H9 (cell line): ENCODE results near the gene DOCK9. TPM values are rescaled to one million over a fixed set of nuclear protein-coding genes. Genes with fewer than 3 reads are reported as not detected.

Experiments
- DNase-seq: peaks from one replicate; pipeline ENCODE4 v3.0.0-alpha.2; 2017
- H2AFZ ChIP-seq: one replicate; pipeline ENCODE4 v1.6.1; 2013; ENCODE audit warnings: mild to moderate bottlenecking, low read length, control low read depth, moderate library complexity
- H2AK5ac ChIP-seq: 2 replicates; pipeline ENCODE4 v1.6.1; 2013; ENCODE audit warnings: low read length, control low read depth, mixed read lengths; ENCODE audit not compliant: insufficient read length
- H2BK120ac ChIP-seq: one replicate; pipeline ENCODE4 v1.6.1; 2013; ENCODE audit warnings: low read depth, mild to moderate bottlenecking, low read length, control low read depth, inconsistent platforms; ENCODE audit not compliant: poor library complexity, severe bottlenecking
- H2BK12ac ChIP-seq: 2 replicates; pipeline ENCODE4 v1.6.1; 2013; ENCODE audit warnings: low read length, control low read depth, mixed read lengths, low read depth; ENCODE audit not compliant: insufficient read length
- H2BK15ac ChIP-seq: 2 replicates; pipeline ENCODE4 v1.6.1; 2013; ENCODE audit warnings: low read depth, low read length, control low read depth
- H2BK20ac ChIP-seq: one replicate; pipeline ENCODE4 v1.6.1; 2013; ENCODE audit warnings: low read depth, mild to moderate bottlenecking, low read length, control low read depth, inconsistent platforms; ENCODE audit not compliant: poor library complexity, severe bottlenecking
- H2BK5ac ChIP-seq: 2 replicates; pipeline ENCODE4 v1.6.1; 2013; ENCODE audit warnings: low read length, control low read depth, mixed read lengths; ENCODE audit not compliant: insufficient read length
- H3K14ac ChIP-seq: 2 replicates; pipeline ENCODE4 v1.6.1; 2013; ENCODE audit warnings: low read length, control low read depth; ENCODE audit not compliant: insufficient read depth
- H3K18ac ChIP-seq: 2 replicates; pipeline ENCODE4 v1.6.1; 2013; ENCODE audit warnings: low read depth, mild to moderate bottlenecking, mixed read lengths, low read length, control low read depth; ENCODE audit not compliant: insufficient read length
- H3K23ac ChIP-seq: 2 replicates; pipeline ENCODE4 v1.6.1; 2013; ENCODE audit warnings: low read length, control low read depth, mixed read lengths, low read depth; ENCODE audit not compliant: insufficient read length
- H3K23me2 ChIP-seq: 2 replicates; pipeline ENCODE4 v1.6.1; 2013; ENCODE audit warnings: low read depth, mild to moderate bottlenecking, mixed read lengths, low read length, control low read depth; ENCODE audit not compliant: insufficient read length, poor library complexity, severe bottlenecking
- H3K27ac ChIP-seq: 2 replicates; pipeline ENCODE4 v1.5.1; 2013; ENCODE audit warnings: low read length, control low read depth, mixed read lengths, low read depth; ENCODE audit not compliant: insufficient read length
- H3K27me3 ChIP-seq: 2 replicates; pipeline ENCODE4 v1.6.1; 2013; ENCODE audit warnings: low read length, control low read depth, inconsistent platforms; ENCODE audit not compliant: insufficient read depth
- H3K4ac ChIP-seq: 2 replicates; pipeline ENCODE4 v1.6.1; 2013; ENCODE audit warnings: low read depth, mild to moderate bottlenecking, control low read depth, inconsistent platforms, low read length, moderate library complexity
- H3K4me1 ChIP-seq: 2 replicates; pipeline ENCODE4 v1.6.1; 2013; ENCODE audit warnings: low read length, control low read depth, inconsistent platforms; ENCODE audit not compliant: insufficient read depth
- H3K4me2 ChIP-seq: 2 replicates; pipeline ENCODE4 v1.6.1; 2013; ENCODE audit warnings: low read length, control low read depth, mixed read lengths; ENCODE audit not compliant: insufficient read length, insufficient read depth
- H3K56ac ChIP-seq: 2 replicates; pipeline ENCODE4 v1.6.1; 2013; ENCODE audit warnings: low read depth, mild to moderate bottlenecking, mixed read lengths, low read length, control low read depth; ENCODE audit not compliant: insufficient read length
- H3K79me1 ChIP-seq: 2 replicates; pipeline ENCODE4 v1.6.1; 2013; ENCODE audit warnings: low read depth, mild to moderate bottlenecking, moderate library complexity, low read length, control low read depth, inconsistent platforms; ENCODE audit not compliant: insufficient read depth, poor library complexity, severe bottlenecking
- H3K79me2 ChIP-seq: 2 replicates; pipeline ENCODE4 v1.6.1; 2013; ENCODE audit warnings: low read length, control low read depth, inconsistent platforms; ENCODE audit not compliant: insufficient read depth
- H3K9ac ChIP-seq: 2 replicates; pipeline ENCODE4 v1.6.1; 2013; ENCODE audit warnings: low read length, control low read depth, mixed read lengths; ENCODE audit not compliant: insufficient read length; ENCODE audit errors: extremely low read depth
- H3K9me3 ChIP-seq: one replicate; pipeline ENCODE4 v1.6.1; 2013; ENCODE audit warnings: low read depth, low read length, inconsistent platforms; ENCODE audit not compliant: control insufficient read depth
- H3T11ph ChIP-seq: one replicate; pipeline ENCODE4 v1.6.1; 2013; ENCODE audit warnings: mild to moderate bottlenecking, low read length, control low read depth, inconsistent platforms
- H4K20me1 ChIP-seq: one replicate; pipeline ENCODE4 v1.6.1; 2013; ENCODE audit not compliant: control insufficient read depth, insufficient read length, insufficient read depth
- H4K5ac ChIP-seq: 2 replicates; pipeline ENCODE4 v1.6.1; 2013; ENCODE audit warnings: low read depth, mild to moderate bottlenecking, mixed read lengths, low read length, control low read depth; ENCODE audit not compliant: insufficient read length
- H4K8ac ChIP-seq: replicated peaks from 2 replicates; pipeline ENCODE4 v1.6.1; 2013; ENCODE audit warnings: low read length, control low read depth, mixed read lengths, low read depth; ENCODE audit not compliant: insufficient read length
- H4K91ac ChIP-seq: 2 replicates; pipeline ENCODE4 v1.6.1; 2013; ENCODE audit warnings: low read depth, mild to moderate bottlenecking, moderate library complexity, mixed read lengths, low read length, control low read depth; ENCODE audit not compliant: insufficient read length
- H3K27ac Mint-ChIP-seq, 3 experiments: 2 replicates in 2 of 3; 3 replicates in 1 of 3; pipeline ENCODE4 v1.8.0; 2020 to 2021; ENCODE audit warnings: mixed read lengths in 3 of 3, mild to moderate bottlenecking in 1 of 3, moderate library complexity in 1 of 3
- H3K27me3 Mint-ChIP-seq: 2 replicates; pipeline ENCODE4 v1.8.0; 2021; ENCODE audit warnings: low read depth, mild to moderate bottlenecking, moderate library complexity, mixed read lengths
- H3K36me3 Mint-ChIP-seq, 3 experiments: 2 replicates in 2 of 3; 3 replicates in 1 of 3; pipeline ENCODE4 v1.8.0; 2020 to 2021; ENCODE audit warnings: low read depth in 3 of 3, mixed read lengths in 3 of 3; ENCODE audit not compliant: insufficient read depth in 1 of 3
- H3K4me1 Mint-ChIP-seq, 2 experiments: 2 replicates each; pipeline ENCODE4 v1.8.0; 2020; ENCODE audit warnings: mixed read lengths in 2 of 2
- H3K4me3 Mint-ChIP-seq, 2 experiments: 2 replicates in 1 of 2; 3 replicates in 1 of 2; pipeline ENCODE4 v1.8.0; 2020 to 2021; ENCODE audit warnings: mild to moderate bottlenecking in 2 of 2, mixed read lengths in 2 of 2, moderate library complexity in 1 of 2
- H3K9me3 Mint-ChIP-seq, 2 experiments: 2 replicates in 1 of 2; 3 replicates in 1 of 2; pipeline ENCODE4 v1.8.0; 2020; ENCODE audit warnings: mild to moderate bottlenecking in 2 of 2, mixed read lengths in 2 of 2, moderate library complexity in 1 of 2
- CTCF ChIP-seq: fragments of 200-600 bp; sonication (generic); conservative IDR thresholded peaks from 3 replicates; pipeline ENCODE4 v1.8.0; 2021; ENCODE audit warnings: antibody characterized with exemption, mild to moderate bottlenecking
- WGBS: extraction: QIAGEN DNeasy Blood & Tissue Kit; methylation state at CpG from one replicate; pipeline ENCODE4 v1.1.7; 2013; ENCODE audit warnings: missing lambda C conversion rate, low lambda C conversion rate, mixed read lengths; ENCODE audit not compliant: insufficient read length; ENCODE audit errors: extremely low coverage; 5-methylcytosine and 5-hydroxymethylcytosine counted together
- total RNA-seq: library from RNA; stranded (reverse); gene quantifications from 2 replicates; pipeline ENCODE4 v1.2.1, GENCODE V29; 2021

DOCK9 gene
- total RNA-seq, 1 experiment from 2014 or later, result 23.0 TPM

- no peak overlapping the region for H3K4ac ChIP-seq
- H3K27ac ChIP-seq, result no peak overlapping the region
- H3K36me3 Mint-ChIP-seq, result peaks cover 0 to 2% (median 0%) of the 10 kb centered on the region in 3 experiments; a peak in 1 of 7 replicates
- H3K14ac ChIP-seq, result no peak overlapping the region
- H4K5ac ChIP-seq, result no peak overlapping the region
- H3K79me1 ChIP-seq, result no peaks in the 10 kb centered on the region
- no peak overlapping the region for H2BK120ac ChIP-seq
- no peak overlapping the region for H3K4me3 Mint-ChIP-seq
- H3K23ac ChIP-seq, result no peak overlapping the region
- H3K56ac ChIP-seq, result no peak overlapping the region
- H2BK12ac ChIP-seq, result no peak overlapping the region
- peaks cover 21 to 30% of the 10 kb centered on the region in 2 experiments for H3K4me1 Mint-ChIP-seq
- no peak overlapping the region for H2AK5ac ChIP-seq
- no peak overlapping the region for H4K8ac ChIP-seq
- H3K9me3 ChIP-seq, result no peaks in the 10 kb centered on the region
- no peak overlapping the region for H3K18ac ChIP-seq
- no peaks in the 10 kb centered on the region for H3K23me2 ChIP-seq
- no peak for DNase-seq
- H3K9me3 Mint-ChIP-seq, result no peaks in the 10 kb centered on the region
- H3T11ph ChIP-seq, result no peak overlapping the region
- H3K4me1 ChIP-seq, result peaks cover 4% of the 10 kb centered on the region; the same call in 1 of the 2 replicates
- H2BK15ac ChIP-seq, result no peak overlapping the region
- no peaks in the 10 kb centered on the region for H4K20me1 ChIP-seq
- H2BK20ac ChIP-seq, result no peak overlapping the region
- no peaks in the 10 kb centered on the region; the same call in 1 of the 2 replicates for H3K27me3 Mint-ChIP-seq
- H3K27me3 ChIP-seq, result no peaks in the 10 kb centered on the region
- no peak overlapping the region for H3K9ac ChIP-seq
- TF ChIP-seq CTCF, result no peak
- no peak overlapping the region; a peak in 1 of 7 replicates for H3K27ac Mint-ChIP-seq
- no peak overlapping the region for H4K91ac ChIP-seq
- no peak overlapping the region for H2AFZ ChIP-seq
- H2BK5ac ChIP-seq, result no peak overlapping the region
- no peak overlapping the region for H3K4me2 ChIP-seq
- no CpG with 5 or more reads among the region's 10 CpGs for WGBS
- H3K79me2 ChIP-seq, result no peaks in the 10 kb centered on the region
Measured at GRCh38 chr13:98803921-98804320, 173.9 kb downstream of the DOCK9 start.
